HK-2 (cell line): ENCODE data around the gene STEAP1B.
A peak's percentile ranks its signal among the peaks of the same experiment; 100 is the strongest.
"Not testable (repeated sequence)": the region's sequence is repeated elsewhere in the genome, so short reads cannot be mapped to it uniquely, and the experiment has no call there.

ENCODE experiments used
- DNase-seq: peaks from one replicate; pipeline ENCODE4 v3.0.0-alpha.2; 2018; ENCODE audit not compliant: unreplicated experiment

The STEAP1B gene

GRCh38 chr7:22496912-22497311 is 3.1 kb downstream of the STEAP1B start:
- DNase-seq: not testable (repeated sequence)

- DNase-seq: not testable (repeated sequence)
These were observed 3.6 kb downstream of the STEAP1B start for GRCh38 chr7:22496296-22496888.

GRCh38 chr7:22493160-22493925 is 6.6 kb downstream of the STEAP1B start:
- not testable (repeated sequence) for DNase-seq

GRCh38 chr7:22488643-22489462 is 11.1 kb downstream of the STEAP1B start:
- peak; percentile 62 for DNase-seq

- no peak for DNase-seq
These were observed 11.9 kb downstream of the STEAP1B start for GRCh38 chr7:22487978-22488642.

GRCh38 chr7:22486597-22486996 is 13.4 kb downstream of the STEAP1B start:
- no peak for DNase-seq

- no peak for DNase-seq
These were observed 14.8 kb downstream of the STEAP1B start for GRCh38 chr7:22485189-22485588.

GRCh38 chr7:22482503-22482902 is 17.5 kb downstream of the STEAP1B start:
- no peak for DNase-seq

GRCh38 chr7:22481726-22482125 is 18.3 kb downstream of the STEAP1B start:
- DNase-seq: no peak

- DNase-seq: no peak
These were observed 19.4 kb downstream of the STEAP1B start for GRCh38 chr7:22480523-22481075.

GRCh38 chr7:22477876-22478450 is 22.0 kb downstream of the STEAP1B start:
- no peak for DNase-seq

GRCh38 chr7:22477262-22477661 is 22.7 kb downstream of the STEAP1B start:
- no peak for DNase-seq

GRCh38 chr7:22476824-22477223 is 23.2 kb downstream of the STEAP1B start:
- no peak for DNase-seq

- no peak for DNase-seq
These were observed 25.3 kb downstream of the STEAP1B start for GRCh38 chr7:22474645-22475044.

- no peak for DNase-seq
These were observed 29.0 kb downstream of the STEAP1B start for GRCh38 chr7:22470981-22471380.

GRCh38 chr7:22469371-22470143 is 30.4 kb downstream of the STEAP1B start:
- no peak for DNase-seq

GRCh38 chr7:22468609-22469008 is 31.4 kb downstream of the STEAP1B start:
- DNase-seq: no peak

GRCh38 chr7:22464299-22464698 is 35.7 kb downstream of the STEAP1B start:
- no peak for DNase-seq

- DNase-seq: no peak
These were observed 39.5 kb downstream of the STEAP1B start for GRCh38 chr7:22460363-22460988.

GRCh38 chr7:22457471-22457870 is 42.5 kb downstream of the STEAP1B start:
- DNase-seq: no peak
